ENCODE data around the gene ARHGEF17.

Gene ARHGEF17

DNA sequence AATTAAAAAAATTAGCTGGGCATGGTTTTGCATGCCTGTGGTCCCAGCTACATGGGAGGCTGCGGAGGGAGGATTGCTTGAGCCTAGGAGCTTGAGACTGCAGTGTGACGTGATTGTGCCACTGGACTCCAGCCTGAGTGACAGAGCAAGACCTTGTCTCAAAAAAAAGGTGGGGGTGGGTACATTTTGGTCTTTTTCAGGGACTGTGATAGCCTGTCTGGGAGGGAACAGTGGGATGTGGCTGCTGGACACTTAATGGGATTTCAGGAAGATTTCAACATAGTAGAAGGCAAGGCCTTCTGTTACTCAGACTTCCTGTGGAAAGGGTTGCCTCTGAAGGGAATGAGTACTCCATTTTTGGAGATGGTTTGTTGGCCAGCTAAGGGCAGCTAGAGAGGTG lies 108.7 kb downstream of the ARHGEF17 start:
- DNase-seq: no peak
